Stimulated activated CD8-positive, alpha-beta memory T cell treated with anti-CD3 and anti-CD28 coated beads, Interleukin-7, amount 100 ng/mL, for 4 hours (primary cell): ENCODE results near the gene SLC37A1.

ENCODE experiments used
- DNase-seq, 2 donors: peaks; one replicate each; pipeline ENCODE4 v3.0.0-alpha.2; 2020; ENCODE audit warnings: low read depth in 2 of 2

Gene SLC37A1

DNA sequence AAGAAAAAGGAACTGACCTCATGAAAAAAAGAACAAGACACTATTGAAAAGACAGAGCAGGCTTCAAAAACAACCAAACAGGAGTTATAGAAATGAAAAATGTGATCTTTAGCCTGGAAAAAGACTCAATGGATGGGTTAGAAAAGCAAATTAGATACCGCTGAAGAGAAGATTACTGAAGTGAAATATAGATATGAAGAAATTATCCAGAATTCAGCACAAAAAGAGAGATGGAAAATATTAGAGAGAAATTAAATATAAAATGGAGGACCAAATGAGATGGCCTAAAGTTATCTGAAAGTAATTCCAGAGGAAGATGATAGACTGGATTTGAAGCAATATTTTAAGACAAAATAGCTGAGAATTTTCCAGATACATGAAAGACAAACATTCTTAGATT is 63.0 kb downstream of the SLC37A1 start:
- DNase-seq: no peak

- no peak for DNase-seq
These were observed 64.4 kb downstream of the SLC37A1 start for GRCh38 chr21:42578034-42578433.

DNA sequence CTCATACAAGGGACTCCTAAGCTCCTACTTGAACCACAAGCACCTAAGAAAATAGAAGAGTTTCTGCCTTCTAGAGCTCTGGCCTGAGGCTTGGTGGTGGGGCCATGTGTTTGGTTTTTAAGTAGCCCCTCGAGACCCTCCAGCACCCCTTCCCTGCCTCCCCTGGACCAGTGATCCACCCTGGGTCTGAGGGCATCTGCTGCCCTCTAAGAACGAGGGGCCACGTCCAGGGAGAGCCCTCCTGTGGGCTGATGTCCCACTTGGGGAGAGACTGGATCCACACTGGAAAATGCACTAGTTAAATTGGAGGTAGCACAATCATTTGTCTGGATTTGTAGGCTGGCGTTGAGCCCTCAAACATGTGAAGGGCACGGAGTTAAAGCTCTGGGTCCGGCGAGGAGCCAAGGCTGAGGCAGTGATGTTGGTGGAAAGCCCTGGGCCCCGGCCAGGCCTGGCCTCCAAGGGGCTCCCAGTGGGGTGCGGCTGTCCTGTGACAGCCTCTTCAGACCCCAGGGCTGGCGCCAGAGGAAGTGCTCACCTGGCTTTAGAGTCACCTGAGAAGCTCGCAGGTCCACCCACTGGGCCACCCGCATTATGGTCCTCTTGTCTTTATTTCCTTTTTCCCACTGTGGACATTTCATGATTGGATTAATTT is 65.2 kb downstream of the SLC37A1 start:
- no peak for DNase-seq

- DNase-seq: no peak
These were observed 65.9 kb downstream of the SLC37A1 start for GRCh38 chr21:42579456-42580075.

- no peak for DNase-seq
These were observed 66.6 kb downstream of the SLC37A1 start for GRCh38 chr21:42580076-42580792.

DNA sequence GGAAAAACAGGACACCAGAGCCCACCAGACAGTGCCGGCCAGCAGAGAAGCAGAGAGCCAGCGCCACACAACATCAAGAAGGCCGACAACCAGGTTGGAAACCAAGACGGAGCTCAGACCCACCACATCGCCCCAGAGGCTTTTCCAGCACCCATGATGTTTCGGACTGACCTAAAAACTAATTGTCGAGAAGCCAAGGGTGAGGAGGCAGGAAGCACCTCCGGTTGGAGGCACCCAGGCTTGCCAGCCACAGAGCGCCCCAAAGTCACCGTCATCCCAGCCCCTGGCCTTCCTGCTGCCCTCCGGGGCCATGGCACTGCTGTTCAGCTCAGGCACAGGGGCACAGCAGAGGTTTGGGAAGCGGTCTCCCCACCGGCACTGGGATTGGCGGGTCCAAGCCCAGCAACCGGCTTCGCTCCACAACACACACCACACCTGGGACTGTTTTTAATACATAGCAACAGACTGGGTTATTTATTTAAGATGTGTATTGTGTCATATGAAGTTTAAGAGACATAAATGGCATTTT is 67.2 kb downstream of the SLC37A1 start:
- DNase-seq: no peak

- no peak for DNase-seq
These were observed 67.8 kb downstream of the SLC37A1 start for GRCh38 chr21:42581336-42581992.

DNA sequence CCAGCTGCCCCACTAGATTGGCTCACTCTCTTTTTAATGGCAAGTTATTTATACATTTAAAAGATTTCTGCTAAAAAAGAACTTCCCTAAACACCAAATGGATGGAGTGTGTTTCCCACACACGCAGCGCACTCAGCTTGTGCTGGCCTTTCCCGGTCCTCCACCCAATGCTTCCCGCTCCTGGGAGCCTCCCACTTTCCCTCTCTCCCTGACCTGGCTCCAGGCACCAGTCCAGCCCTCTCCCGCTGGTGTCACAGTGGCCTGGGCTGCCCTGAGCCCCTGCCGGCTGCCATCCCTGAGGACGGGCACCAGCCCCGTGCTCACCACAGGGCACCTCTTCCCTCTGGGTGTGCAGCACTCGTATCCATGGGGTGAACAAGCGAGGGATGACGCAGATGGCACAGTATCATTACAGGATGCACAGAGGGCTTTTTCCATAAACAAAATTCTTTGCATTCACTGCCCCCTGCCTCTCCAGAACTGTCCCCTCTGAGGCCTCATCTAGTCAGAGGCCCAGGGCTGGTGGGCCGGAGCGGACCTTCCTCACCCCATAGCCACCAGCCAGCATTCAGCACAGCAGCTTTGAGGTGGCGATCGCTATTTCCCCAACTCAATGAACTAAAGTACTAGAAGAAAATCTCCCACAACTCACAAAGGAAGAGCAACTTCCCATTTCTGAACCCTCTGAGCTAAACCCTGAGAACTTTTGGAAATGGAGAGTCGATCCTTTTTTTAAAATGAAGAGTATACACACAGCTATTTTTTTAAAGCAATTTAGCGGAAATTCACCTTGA is 68.5 kb downstream of the SLC37A1 start:
- DNase-seq: no peak

DNA sequence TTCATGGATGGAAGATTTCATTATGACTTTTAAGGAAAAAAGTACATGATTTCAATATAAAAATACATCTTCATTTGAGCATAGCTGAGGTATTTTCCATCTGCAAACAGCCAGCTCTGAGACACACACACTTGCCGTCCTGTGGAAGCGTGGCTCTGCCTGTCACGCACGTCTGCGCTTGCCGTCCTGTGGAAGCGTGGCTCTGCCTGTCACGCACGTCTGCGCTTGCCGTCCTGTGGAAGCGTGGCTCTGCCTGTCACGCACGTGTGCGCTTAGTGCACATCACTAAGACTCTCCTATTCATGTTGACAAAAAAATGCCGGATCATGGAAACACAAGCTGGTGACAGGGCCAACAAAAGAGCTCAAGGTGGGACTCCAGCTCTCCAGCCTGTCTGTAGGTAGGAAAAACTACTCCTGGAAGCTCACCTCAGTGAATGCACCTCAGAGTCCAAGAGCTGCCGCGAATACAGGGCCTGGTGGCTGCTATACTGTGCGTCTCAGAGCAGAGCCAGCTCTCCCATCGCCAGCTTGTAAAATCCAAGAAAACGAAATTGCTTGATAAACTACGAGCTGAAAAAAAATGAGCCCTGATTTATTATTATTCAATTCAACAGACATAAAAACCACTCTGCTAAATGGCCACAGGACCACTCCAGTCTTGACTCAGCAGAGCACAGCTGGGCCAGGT is 69.3 kb downstream of the SLC37A1 start:
- DNase-seq: no peak

GRCh38 chr21:42583477-42584295 is 70.0 kb downstream of the SLC37A1 start:
- no peak for DNase-seq

DNA sequence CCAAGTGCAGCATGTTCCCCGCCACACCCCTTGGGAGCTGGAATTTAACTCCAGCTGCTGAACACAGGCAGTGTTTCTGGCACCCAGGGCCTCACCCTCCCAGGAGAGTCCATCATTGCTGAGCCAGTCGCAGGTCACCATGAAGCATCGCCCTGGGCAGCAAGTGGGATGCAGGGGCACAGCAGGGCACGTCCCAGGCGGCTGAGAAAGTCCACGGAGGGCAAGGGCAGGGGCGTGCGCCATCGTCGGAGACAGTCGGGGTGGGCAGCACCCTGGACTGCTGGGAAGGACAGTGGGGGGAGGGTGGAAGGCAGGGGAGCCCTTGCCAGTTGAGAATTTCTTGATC is 70.6 kb downstream of the SLC37A1 start:
- DNase-seq: no peak

DNA sequence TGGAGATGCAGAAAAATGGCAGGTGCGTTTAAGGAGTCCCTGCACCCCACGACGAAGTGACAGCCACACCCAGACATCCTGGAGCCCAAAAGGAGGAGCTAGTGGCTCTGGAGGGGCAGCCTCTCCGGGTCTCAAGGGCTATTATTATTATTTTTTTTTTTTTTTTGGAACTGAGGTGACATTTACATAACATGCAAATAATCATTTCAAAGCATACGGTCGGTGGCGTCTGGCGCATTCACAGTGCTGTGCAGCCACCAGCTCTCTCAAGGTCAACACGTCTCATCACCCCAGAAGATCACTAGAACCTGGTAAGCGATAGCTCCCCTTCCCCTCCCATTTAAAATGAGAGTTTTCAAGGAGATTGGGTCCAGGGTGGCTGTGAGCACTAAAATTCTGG is 72.2 kb downstream of the SLC37A1 start:
- DNase-seq: no peak

- no peak for DNase-seq
These were observed 72.8 kb downstream of the SLC37A1 start for GRCh38 chr21:42586406-42586805.

DNA sequence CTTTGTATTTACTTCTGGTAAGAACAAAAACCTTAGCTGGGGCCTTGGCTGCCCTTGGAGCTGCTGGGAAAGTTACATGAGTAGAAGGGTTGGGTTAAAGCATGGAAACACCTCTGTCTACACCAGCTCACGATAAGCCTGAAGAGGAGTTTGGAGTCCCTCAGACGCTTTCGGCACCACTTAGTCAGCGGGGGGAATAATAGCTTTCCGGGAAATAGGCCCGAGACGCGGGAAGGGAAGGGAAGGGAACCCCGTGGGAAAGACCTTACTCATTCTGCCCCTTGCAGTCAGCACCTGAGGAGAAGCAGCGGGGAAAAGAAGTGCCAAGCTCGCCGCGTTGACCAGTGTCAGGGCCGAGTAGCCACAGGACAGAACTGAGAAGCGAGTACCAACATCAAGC is 73.4 kb downstream of the SLC37A1 start:
- no peak for DNase-seq

DNA sequence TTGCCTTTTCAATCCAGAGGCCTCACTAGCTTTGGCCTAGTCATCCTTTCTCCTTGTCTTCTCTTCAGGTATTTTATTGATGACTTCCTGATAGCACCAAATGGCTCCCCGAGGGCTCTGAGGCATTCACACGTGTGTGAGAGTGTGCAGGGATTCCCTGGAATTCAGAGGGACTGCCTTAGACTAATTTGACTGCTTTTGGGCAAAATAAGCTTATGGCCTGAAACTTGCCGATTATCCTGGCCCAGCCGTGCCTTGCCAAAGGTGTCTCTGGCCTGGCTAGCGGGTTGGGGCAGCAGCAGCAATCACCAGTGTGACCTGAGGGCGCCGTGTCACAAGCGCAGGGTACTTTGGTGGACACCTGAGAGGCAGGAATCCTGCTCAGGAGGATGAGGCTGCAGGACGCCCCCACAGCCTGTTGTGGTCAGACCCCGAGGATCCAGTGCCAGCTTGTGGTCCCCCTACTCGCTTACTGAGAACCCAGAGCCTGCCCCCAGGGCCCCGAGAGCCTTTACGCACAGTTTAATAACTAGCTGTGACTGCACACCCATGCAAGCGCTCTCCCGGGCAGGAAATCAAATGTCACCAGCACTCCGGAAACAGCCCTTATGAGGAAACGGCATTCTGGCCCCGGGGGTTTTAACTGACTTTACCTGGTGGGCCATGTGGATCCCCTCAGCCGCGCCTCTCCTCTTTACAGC is 76.9 kb downstream of the SLC37A1 start:
- no peak for DNase-seq

- DNase-seq: no peak
These were observed 77.7 kb downstream of the SLC37A1 start for GRCh38 chr21:42591170-42591869.

GRCh38 chr21:42592156-42592820 is 78.6 kb downstream of the SLC37A1 start:
- no peak for DNase-seq
